Hepatocyte (in vitro differentiated cells): ENCODE data around the gene ZMYM4.

Source experiments
- CTCF ChIP-seq: fragments of 200-600 bp; sonication (generic); IDR thresholded peaks from 2 replicates; pipeline ENCODE4 v1.5.1; 2016; ENCODE audit warnings: antibody characterized with exemption, mild to moderate bottlenecking; ENCODE audit not compliant: poor library complexity
- EZH2 ChIP-seq: fragments of 200-600 bp; sonication (generic); IDR thresholded peaks from 2 replicates; pipeline ENCODE4 v1.6.1; 2016; ENCODE audit warnings: antibody characterized with exemption, mild to moderate bottlenecking, borderline replicate concordance
- EZH2phosphoT487 ChIP-seq: fragments of 200-600 bp; sonication (generic); IDR thresholded peaks from one replicate; pipeline ENCODE4 v1.6.1; 2018; ENCODE audit warnings: antibody characterized with exemption, mild to moderate bottlenecking, low read depth, moderate library complexity; ENCODE audit not compliant: unreplicated experiment, severe bottlenecking

- TF ChIP-seq CTCF, result no peak
- TF ChIP-seq EZH2, result no peak
- no peak for TF ChIP-seq EZH2phosphoT487
Measured at GRCh38 chr1:35359995-35360394, 91.5 kb downstream of the ZMYM4 start.
